Aorta (tissue), 5 donors: ENCODE results near the gene SLC1A5. TPM values are rescaled to one million over a fixed set of nuclear protein-coding genes. Genes with fewer than 3 reads are reported as not detected.
A peak's percentile ranks its signal among the peaks of the same experiment; 100 is the strongest.

Source experiments
- ATAC-seq: fragments of 200-7000 bp; cut with Tn5 transposase; one replicate; pipeline ENCODE4 v1.9.1; 2022; ENCODE audit warnings: moderate library complexity; ENCODE audit not compliant: low FRiP score
- DNase-seq, 2 donors: peaks; one replicate each; pipeline ENCODE4 v3.0.0-alpha.2; 2020
- H3K27ac ChIP-seq, 2 donors: one replicate each; pipeline ENCODE4 v1.5.1; 2013; ENCODE audit warnings: low read length in 2 of 2, mild to moderate bottlenecking in 2 of 2, moderate library complexity in 2 of 2, control low read depth in 1 of 2, inconsistent platforms in 1 of 2, low read depth in 1 of 2
- H3K27me3 ChIP-seq, 2 donors: one replicate each; pipeline ENCODE4 v1.6.1; 2013; ENCODE audit warnings: control low read depth in 1 of 2, low read length in 1 of 2, mild to moderate bottlenecking in 1 of 2, moderate library complexity in 1 of 2; ENCODE audit not compliant: insufficient read depth in 2 of 2, control insufficient read depth in 1 of 2
- H3K36me3 ChIP-seq, 2 donors: one replicate each; pipeline ENCODE4 v1.6.1; 2013; ENCODE audit warnings: control low read depth in 1 of 2, low read length in 1 of 2, mild to moderate bottlenecking in 1 of 2; ENCODE audit not compliant: insufficient read depth in 2 of 2, control insufficient read depth in 1 of 2
- H3K4me1 ChIP-seq, 2 donors: one replicate each; pipeline ENCODE4 v1.6.1; 2013; ENCODE audit warnings: low read length in 2 of 2, control low read depth in 1 of 2, mild to moderate bottlenecking in 1 of 2, moderate library complexity in 1 of 2; ENCODE audit not compliant: insufficient read depth in 2 of 2, control insufficient read depth in 1 of 2
- H3K4me3 ChIP-seq, 2 donors: one replicate each; pipeline ENCODE4 v1.5.1; 2013; ENCODE audit warnings: low read length in 2 of 2, control low read depth in 1 of 2, mild to moderate bottlenecking in 1 of 2
- H3K9me3 ChIP-seq: one replicate; pipeline ENCODE4 v1.6.1; 2013; ENCODE audit warnings: mild to moderate bottlenecking, low read length; ENCODE audit not compliant: control insufficient read depth
- WGBS, 2 donors: extraction: QIAGEN DNeasy Blood & Tissue Kit; methylation state at CpG; one replicate each; pipeline ENCODE4 v1.1.7; 2013; 5-methylcytosine and 5-hydroxymethylcytosine counted together
- intact Hi-C, 2 donors: fragments of 100-400 bp; cut with DNase I; formaldehyde crosslinking; loops; one replicate each; pipeline versions ENCODE4 v1.14.2 to v1.15.0; 2022
- polyA plus RNA-seq, 2 donors: library from polyadenylated mRNA; stranded (reverse); fragments of 200-250 nt; gene quantifications; one replicate each; pipeline ENCODE4 v1.2.3, GENCODE V29; 2013
- total RNA-seq, 2 donors: library from RNA; stranded (reverse); fragmentation: NEBNext Ultra II Directional; extraction: Animal tissue kit (Norgen Biotek cat#: 25700); gene quantifications; one replicate each; pipeline ENCODE4 v1.2.1, GENCODE V29; 2021
- donor health status: healthy with polysubstance abuse.
- donor health status: Bipolar disorder and iron deficiency.
- donor health status: DM: no; HTN: no; CAD: no.
- donor health status: DM: no; HTN: no; CAD: no.
- donor health status: DM: yes; HTN: yes; CAD: no.

SLC1A5 gene
- total and polyA plus RNA-seq, 4 donors: 15.4 to 56.3 (median 43.6) TPM

DNA sequence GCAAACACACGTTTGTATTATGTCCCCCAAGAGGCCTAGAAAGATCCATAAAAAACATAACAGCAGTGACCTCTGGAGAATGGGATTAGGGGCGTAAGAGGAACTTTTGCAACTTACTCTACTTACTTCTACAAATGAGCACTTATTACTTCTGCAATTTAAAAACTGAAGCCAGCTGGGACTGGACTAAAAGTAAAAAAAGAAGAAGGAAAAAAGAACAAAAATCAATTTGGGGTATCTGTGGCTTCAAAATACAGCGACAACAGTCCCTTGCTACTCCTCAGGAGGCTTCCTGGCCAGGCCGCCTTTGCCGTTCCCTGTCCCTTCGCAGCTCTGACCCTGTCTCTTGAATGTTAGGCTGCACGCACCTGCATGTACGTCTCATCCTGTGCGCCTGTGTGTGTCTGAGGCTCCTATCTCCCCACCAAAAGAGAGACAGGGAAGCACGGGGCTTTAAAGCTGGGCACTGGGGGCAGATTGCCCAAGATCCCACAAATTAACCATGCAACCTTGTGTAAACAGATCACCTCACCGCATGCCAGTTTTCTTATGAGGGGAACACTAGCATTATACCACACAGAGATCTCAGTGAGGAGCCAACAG lies 54.6 kb downstream of the SLC1A5 start:
- Histone ChIP-seq H3K4me1 (no peaks in the 10 kb centered on the region), H3K27me3 (no peaks in the 10 kb centered on the region), H3K4me3 (no peak overlapping the region), H3K27ac (no peak overlapping the region), H3K36me3 (peaks cover 0 to 10% of the 10 kb centered on the region in 2 donors), H3K9me3 (no peaks in the 10 kb centered on the region)
- intact Hi-C loops: no loop called here
- ATAC-seq (no peak), DNase-seq (no peak)
- 82 to 84% methylated on average over 11 of the region's 11 CpGs for WGBS, 2 donors

DNA sequence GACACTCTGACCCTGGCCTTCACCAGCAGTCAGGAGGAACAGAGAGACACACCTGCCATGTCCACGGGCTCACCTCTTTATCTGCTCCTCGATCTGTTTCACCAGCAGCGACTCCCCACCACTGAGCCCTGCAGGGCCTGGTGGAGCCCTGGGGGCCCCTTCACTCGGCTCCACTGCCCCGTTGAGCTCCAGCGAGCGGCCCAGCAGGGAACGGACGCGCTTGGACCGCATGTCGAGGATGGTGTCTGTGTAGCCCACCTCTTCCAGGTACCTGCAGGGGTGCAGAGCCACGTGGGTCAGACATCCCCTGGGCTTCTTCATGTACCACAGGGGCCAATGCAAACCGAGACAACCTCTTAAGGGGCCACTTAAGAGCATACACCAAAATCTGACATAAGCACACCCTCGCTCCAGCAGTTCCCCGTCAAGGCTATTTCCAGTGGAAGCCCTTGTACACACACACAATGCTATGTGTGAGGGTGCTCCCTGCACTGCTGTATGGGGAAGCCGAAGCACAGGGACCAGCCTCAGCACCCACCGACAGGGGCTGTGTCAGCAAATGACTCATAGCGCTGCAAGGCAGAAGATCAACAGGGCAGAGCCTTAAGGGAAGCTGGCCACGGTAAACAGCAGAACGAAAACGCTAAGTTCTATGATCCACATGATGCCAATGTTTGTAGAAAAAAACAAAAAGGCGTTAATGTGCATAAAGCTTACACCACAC lies 55.3 kb downstream of the SLC1A5 start:
- Histone ChIP-seq H3K27ac (no peak overlapping the region), H3K9me3 (no peaks in the 10 kb centered on the region), H3K36me3 (peaks cover 0 to 10% of the 10 kb centered on the region in 2 donors), H3K27me3 (no peaks in the 10 kb centered on the region), H3K4me3 (no peak overlapping the region), H3K4me1 (no peaks in the 10 kb centered on the region)
- ATAC-seq (no peak), DNase-seq (peak; percentile 78 to 88)
- 73 to 77% methylated on average over 23 of the region's 23 CpGs for WGBS, 2 donors
- intact Hi-C loops: no loop called here

DNA sequence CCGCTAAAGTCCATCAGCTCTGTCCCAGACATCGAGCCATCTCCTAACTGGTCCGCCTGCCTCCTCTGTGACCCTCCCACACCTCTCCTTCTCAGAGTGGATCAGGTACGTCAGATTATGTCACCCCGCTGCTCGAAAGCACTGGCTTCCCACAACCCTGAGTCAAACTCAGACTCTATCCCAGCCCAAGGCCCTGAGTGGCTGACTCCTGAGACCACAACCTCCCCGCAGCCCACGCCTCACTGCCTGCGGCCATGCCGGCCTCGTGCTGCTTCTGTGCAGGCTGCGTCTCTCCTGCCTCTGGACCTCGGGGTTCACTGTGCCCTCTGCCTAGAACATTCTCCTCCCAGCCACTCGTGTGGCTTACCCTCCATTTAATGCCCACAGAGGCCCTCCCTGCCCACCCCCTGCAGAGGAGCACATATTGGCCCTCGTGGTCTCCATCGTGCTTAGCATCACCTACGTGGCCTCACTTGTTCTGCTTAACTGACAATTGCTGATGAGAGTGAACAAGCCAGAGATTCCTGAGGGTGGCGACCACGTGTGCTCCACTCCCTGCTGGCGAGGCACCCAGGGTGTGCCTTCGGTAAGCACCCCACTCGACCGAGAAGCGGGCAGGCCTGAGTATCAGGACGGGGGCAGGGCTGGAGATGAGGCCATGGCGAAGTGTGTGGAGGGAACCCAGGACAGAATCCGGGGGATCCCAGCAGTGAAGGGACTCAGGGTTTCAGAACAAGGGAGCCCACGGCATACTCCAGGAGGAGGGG lies 56.0 kb downstream of the SLC1A5 start:
- no peaks in the 10 kb centered on the region for H3K4me1 ChIP-seq
- intact Hi-C loops: no loop called here
- H3K36me3 ChIP-seq: peaks cover 0 to 10% of the 10 kb centered on the region in 2 donors
- DNase-seq: no peak
- ATAC-seq: no peak
- no peaks in the 10 kb centered on the region for H3K27me3 ChIP-seq
- 87 to 89% methylated on average over 28 of the region's 28 CpGs for WGBS, 2 donors
- no peak overlapping the region for H3K4me3 ChIP-seq
- no peak overlapping the region for H3K27ac ChIP-seq
- no peaks in the 10 kb centered on the region for H3K9me3 ChIP-seq

DNA sequence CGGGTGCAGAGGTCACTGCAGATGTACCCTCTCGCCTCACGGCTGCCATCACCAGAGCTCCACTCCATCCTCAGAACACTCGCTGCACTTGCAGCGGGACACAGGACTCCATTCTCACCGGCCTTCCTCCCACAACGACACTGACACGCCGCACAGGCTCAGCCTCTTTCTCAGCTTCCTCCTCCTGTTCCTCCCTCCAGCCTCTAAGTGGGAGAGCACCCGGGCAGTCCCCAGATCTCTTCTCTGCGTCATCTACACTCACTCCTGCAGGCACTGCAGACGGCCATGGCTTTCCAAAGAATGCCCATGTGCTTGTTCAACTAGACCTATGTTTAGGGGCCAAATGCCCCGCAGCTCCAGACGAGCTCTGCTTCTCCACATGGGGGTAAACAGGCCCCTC lies 56.8 kb downstream of the SLC1A5 start:
- H3K36me3 ChIP-seq: peaks cover 0 to 10% of the 10 kb centered on the region in 2 donors

DNA sequence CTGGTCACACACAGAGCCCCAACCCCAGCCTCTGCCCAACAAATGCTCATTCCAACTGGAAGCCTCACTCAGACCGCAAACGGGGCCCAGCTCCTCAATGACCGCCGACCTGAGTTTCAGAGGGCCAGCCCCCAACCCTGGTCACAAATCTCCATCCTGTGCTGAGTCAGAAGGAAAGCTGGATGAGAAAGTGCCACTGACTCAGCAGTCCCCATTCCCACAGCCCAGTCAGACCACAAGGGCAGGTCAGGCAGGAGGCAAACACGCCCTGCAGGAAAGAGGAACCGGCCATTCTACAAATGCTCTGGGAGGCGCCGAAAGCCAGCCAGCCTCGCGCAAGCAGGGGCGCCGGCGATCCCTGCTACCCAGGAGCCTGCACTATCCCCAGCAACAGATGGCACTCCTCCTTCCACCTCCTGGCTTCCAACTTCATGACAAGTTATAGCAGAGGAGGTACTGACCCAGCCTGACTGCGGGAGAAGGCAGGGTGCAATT lies 57.3 kb downstream of the SLC1A5 start:
- DNase-seq (peak in 1 of 2 donors; percentile 80), ATAC-seq (peak; percentile 12)
- intact Hi-C loops: no loop called here
- no peaks in the 10 kb centered on the region for H3K9me3 ChIP-seq
- no peaks in the 10 kb centered on the region for H3K27me3 ChIP-seq
- H3K4me1 ChIP-seq: no peaks in the 10 kb centered on the region
- no peak overlapping the region for H3K4me3 ChIP-seq
- H3K27ac ChIP-seq: no peak overlapping the region
- WGBS, 2 donors: 79 to 83% methylated on average over 14 of the region's 14 CpGs
- H3K36me3 ChIP-seq: peaks cover 0 to 10% of the 10 kb centered on the region in 2 donors

More for the DNA sequence above, 56.8 kb downstream of the SLC1A5 start:
- no peak overlapping the region for H3K27ac ChIP-seq
- no peak overlapping the region for H3K4me3 ChIP-seq
- ATAC-seq (no peak), DNase-seq (peak in 1 of 2 donors; percentile 72)
- H3K27me3 ChIP-seq: no peaks in the 10 kb centered on the region
- 84% methylated on average over 14 of the region's 14 CpGs for WGBS, 2 donors
- H3K4me1 ChIP-seq: no peaks in the 10 kb centered on the region
- no peaks in the 10 kb centered on the region for H3K9me3 ChIP-seq
- intact Hi-C loops: no loop called here

DNA sequence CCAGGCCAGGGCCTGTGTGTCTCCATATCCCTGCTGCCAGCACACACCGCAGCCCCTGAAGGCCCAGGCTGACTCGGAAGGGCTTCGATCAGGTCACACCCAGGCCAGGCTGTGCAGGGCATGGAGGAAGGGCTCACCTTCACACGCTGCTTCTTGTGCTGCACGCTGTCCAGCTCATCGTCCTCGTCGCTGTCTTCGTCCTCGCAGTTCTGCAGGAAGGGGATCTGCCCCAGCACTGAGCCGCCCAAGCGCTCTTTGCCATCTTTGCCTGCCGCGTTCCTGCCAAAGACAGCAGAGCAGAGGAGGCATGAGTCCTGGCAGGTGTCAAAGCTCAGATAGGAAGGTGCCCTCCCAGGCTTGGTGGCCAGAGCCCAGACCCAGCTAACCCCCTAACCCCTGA lies 57.8 kb downstream of the SLC1A5 start:
- DNase-seq: no peak
- no peak for ATAC-seq
- no peaks in the 10 kb centered on the region for H3K4me1 ChIP-seq
- no peaks in the 10 kb centered on the region for H3K9me3 ChIP-seq
- WGBS, 2 donors: 90 to 91% methylated on average over 14 of the region's 14 CpGs
- peaks cover 0 to 10% of the 10 kb centered on the region in 2 donors for H3K36me3 ChIP-seq
- H3K27me3 ChIP-seq: no peaks in the 10 kb centered on the region
- no peak overlapping the region for H3K4me3 ChIP-seq
- intact Hi-C loops: no loop called here
- H3K27ac ChIP-seq: no peak overlapping the region

DNA sequence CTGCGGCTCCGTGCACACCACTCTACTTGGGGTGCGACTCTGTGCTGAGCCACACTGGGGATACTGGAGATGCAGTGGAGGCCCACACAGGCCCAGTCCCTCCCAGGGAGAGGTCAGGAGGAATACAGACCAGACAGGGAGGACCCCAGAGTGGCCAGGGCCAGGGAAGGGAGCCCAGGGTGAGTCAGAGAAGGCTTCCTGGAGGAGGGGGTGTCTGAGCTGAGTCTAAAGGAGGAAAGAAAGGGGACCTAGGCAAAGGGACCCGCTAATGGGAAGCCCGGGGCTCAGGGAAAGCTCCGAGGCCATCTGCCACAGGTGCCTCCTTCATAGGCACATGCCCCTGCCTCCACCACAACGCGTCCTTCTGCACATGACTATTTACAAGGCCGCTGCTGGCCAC lies 58.2 kb downstream of the SLC1A5 start:
- Histone ChIP-seq H3K27me3 (no peaks in the 10 kb centered on the region), H3K4me3 (no peak overlapping the region), H3K4me1 (no peaks in the 10 kb centered on the region), H3K36me3 (peaks cover 0 to 12% of the 10 kb centered on the region in 2 donors), H3K27ac (no peak overlapping the region), H3K9me3 (no peaks in the 10 kb centered on the region)
- WGBS, 2 donors: 94 to 97% methylated on average over 8 to 9 of the region's 9 CpGs
- no peak for ATAC-seq
- DNase-seq: no peak
- intact Hi-C loops: no loop called here

DNA sequence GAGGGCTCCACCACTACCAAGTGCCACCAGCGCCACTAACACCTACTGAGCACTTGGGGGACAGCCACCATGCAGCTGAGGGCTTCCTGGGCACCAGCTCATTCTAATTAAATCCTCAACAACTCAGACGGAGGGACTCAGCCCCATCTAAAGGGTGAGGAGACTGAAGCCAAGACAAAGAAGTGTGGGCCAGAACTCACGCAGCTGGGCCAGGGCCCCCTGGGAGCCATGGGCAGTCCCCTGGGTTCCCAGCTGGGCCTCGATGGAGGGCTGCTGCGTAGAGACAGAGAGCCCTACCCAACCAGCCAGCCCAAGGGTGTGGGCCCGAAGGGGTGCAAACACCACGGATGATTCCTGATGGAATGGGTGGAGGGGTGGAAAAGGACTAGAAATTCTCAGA lies 58.7 kb downstream of the SLC1A5 start:
- no peak overlapping the region for H3K27ac ChIP-seq
- no peak overlapping the region for H3K4me3 ChIP-seq
- WGBS, 2 donors: 57 to 64% methylated on average over 7 of the region's 7 CpGs
- peaks cover 0 to 12% of the 10 kb centered on the region in 2 donors for H3K36me3 ChIP-seq
- DNase-seq: no peak
- ATAC-seq: no peak
- no peaks in the 10 kb centered on the region for H3K9me3 ChIP-seq
- H3K4me1 ChIP-seq: no peaks in the 10 kb centered on the region
- intact Hi-C loops: loop anchor here in 1 of 2 donors (2.0 kb wide), 1 partner anchor 25 kb away; no protein-coding TSS in a partner anchor
- H3K27me3 ChIP-seq: no peaks in the 10 kb centered on the region
